Liver (tissue), 3 donors: Measurements from ENCODE around the gene NKAPD1.

Experiments used
- ATF3 ChIP-seq: IDR thresholded peaks from 2 replicates; pipeline ENCODE4 v1.6.1; 2016; ENCODE audit warnings: antibody characterized with exemption
- CTCF ChIP-seq: fragments of 150-350 bp; IDR thresholded peaks from 2 replicates; pipeline ENCODE4 v1.5.1; 2017; ENCODE audit warnings: improper control_type of control experiment, low read depth, low read length; ENCODE audit not compliant: missing input control
- EGR1 ChIP-seq, 2 donors: IDR thresholded peaks; 2 replicates each; pipeline ENCODE4 v1.6.1; 2016 to 2018; ENCODE audit warnings: antibody characterized with exemption in 2 of 2, low read depth in 2 of 2
- GABPA ChIP-seq, 2 donors: IDR thresholded peaks in 1 of 2; conservative IDR thresholded peaks in 1 of 2; 2 replicates each; pipeline ENCODE4 v1.6.1; 2016; ENCODE audit warnings: antibody characterized with exemption in 2 of 2, mild to moderate bottlenecking in 1 of 2, moderate library complexity in 1 of 2
- HNF4A ChIP-seq, 2 donors: conservative IDR thresholded peaks; 2 replicates each; pipeline ENCODE4 v1.6.1; 2016; ENCODE audit warnings: antibody characterized with exemption in 2 of 2, mild to moderate bottlenecking in 2 of 2
- HNF4G ChIP-seq: IDR thresholded peaks from 2 replicates; pipeline ENCODE4 v1.6.1; 2016; ENCODE audit warnings: antibody characterized with exemption
- JUND ChIP-seq, 2 donors: IDR thresholded peaks; 2 replicates each; pipeline ENCODE4 v1.6.1; 2016; ENCODE audit warnings: antibody characterized with exemption in 2 of 2
- RAD21 ChIP-seq, 2 donors: IDR thresholded peaks; 2 replicates each; pipeline ENCODE4 v1.6.1; 2016; ENCODE audit warnings: antibody characterized with exemption in 2 of 2, mild to moderate bottlenecking in 2 of 2
- REST ChIP-seq: IDR thresholded peaks from 2 replicates; pipeline ENCODE4 v1.6.1; 2016; ENCODE audit warnings: antibody characterized with exemption, mild to moderate bottlenecking
- TAF1 ChIP-seq: conservative IDR thresholded peaks from 2 replicates; pipeline ENCODE4 v1.6.1; 2016; ENCODE audit warnings: antibody characterized with exemption, mild to moderate bottlenecking
- ZBTB33 ChIP-seq: IDR thresholded peaks from 2 replicates; pipeline ENCODE4 v1.6.1; 2016; ENCODE audit warnings: antibody characterized with exemption
- donor health status: healthy.
- donor health status: healthy.

- TF ChIP-seq TAF1 (no peak), CTCF (peak; percentile 63), EGR1 (IDR thresholded peaks at IDR 0.05; ENCODE audit: low read depth in 2 of 2) (no peak), RAD21 (IDR thresholded peaks at IDR 0.05) (peak; percentile 79 to 84), ATF3 (no peak), HNF4A (conservative IDR thresholded peaks at IDR 0.05) (no peak), HNF4G (no peak), GABPA (IDR thresholded peaks at IDR 0.05 in 1 of 2, conservative IDR thresholded peaks at IDR 0.05 in 1 of 2) (no peak), JUND (IDR thresholded peaks at IDR 0.05) (no peak), ZBTB33 (no peak), REST (no peak)
Observed at GRCh38 chr11:112113539-112114457, 39.7 kb downstream of the NKAPD1 start.
